GM19193 (cell line): ENCODE results near the gene PPP1R37.

Experiments
- POLR2A ChIP-seq: IDR thresholded peaks from 4 replicates; pipeline ENCODE4 v1.6.1; 2011; ENCODE audit not compliant: insufficient read depth, insufficient read length; ENCODE audit errors: extremely low read depth

The PPP1R37 gene

GRCh38 chr19:45130236-45130635 is 37.3 kb downstream of the PPP1R37 start:
- no peak for TF ChIP-seq POLR2A

GRCh38 chr19:45130888-45131615 is 38.1 kb downstream of the PPP1R37 start:
- no peak for TF ChIP-seq POLR2A

GRCh38 chr19:45133661-45134060 is 40.7 kb downstream of the PPP1R37 start:
- TF ChIP-seq POLR2A = no peak

GRCh38 chr19:45135176-45135885 is 42.4 kb downstream of the PPP1R37 start:
- TF ChIP-seq POLR2A = no peak

- TF ChIP-seq POLR2A = peak; percentile 51
These were observed 43.7 kb downstream of the PPP1R37 start for GRCh38 chr19:45136507-45137178.

- peak; percentile 59 for TF ChIP-seq POLR2A
These were observed 44.3 kb downstream of the PPP1R37 start for GRCh38 chr19:45137179-45137761.

GRCh38 chr19:45138303-45138751 is 45.3 kb downstream of the PPP1R37 start:
- no peak for TF ChIP-seq POLR2A

- TF ChIP-seq POLR2A = no peak
These were observed 46.5 kb downstream of the PPP1R37 start for GRCh38 chr19:45139286-45140143.

- TF ChIP-seq POLR2A = no peak
These were observed 47.1 kb downstream of the PPP1R37 start for GRCh38 chr19:45140144-45140503.

GRCh38 chr19:45140533-45140932 is 47.6 kb downstream of the PPP1R37 start:
- TF ChIP-seq POLR2A = no peak

GRCh38 chr19:45141203-45141900 is 48.4 kb downstream of the PPP1R37 start:
- no peak for TF ChIP-seq POLR2A

- TF ChIP-seq POLR2A = no peak
These were observed 49.2 kb downstream of the PPP1R37 start for GRCh38 chr19:45142016-45142725.

- TF ChIP-seq POLR2A = no peak
These were observed 49.7 kb downstream of the PPP1R37 start for GRCh38 chr19:45142726-45143110.
